GM12878 (cell line): ENCODE results near the gene TAF3. TPM values are rescaled to one million over a fixed set of nuclear protein-coding genes. Genes with fewer than 3 reads are reported as not detected.

Experiments
- ATAC-seq: fragments of 200-7000 bp; cut with Tn5 transposase; 3 replicates; pipeline ENCODE4 v1.9.1; 2020; ENCODE audit warnings: mild to moderate bottlenecking, moderate library complexity
- BruUV-seq: library from RNA; stranded (reverse); fragments of 400-500 nt; replicated peaks from 2 replicates; lab custom pipeline; 2021; lab: Mats Ljungman, UMichigan
- CTCF ChIA-PET: fragments of 300-600 bp; sonication (Branson Sonifier 250); formaldehyde crosslinking; extraction: SDS; loops from one replicate; lab custom pipeline; 2021; ENCODE audit warnings: inconsistent platforms; lab: Yijun Ruan, JAX
- POLR2A ChIA-PET: fragments of 350-600 bp; formaldehyde crosslinking; extraction: SDS; loops from one replicate; lab custom pipeline; 2021; ENCODE audit warnings: inconsistent platforms; lab: Charles Lee
- RAD21 ChIA-PET: fragments of 300-600 bp; sonication (Branson Sonifier 250); formaldehyde crosslinking; loops from one replicate; lab custom pipeline; 2023; ENCODE audit warnings: antibody characterized with exemption; ENCODE audit not compliant: unreplicated experiment; lab: Charles Lee
- SMC1A ChIA-PET: fragments of 300-600 bp; sonication (Branson Sonifier 250); formaldehyde crosslinking; loops from one replicate; lab custom pipeline; 2023; ENCODE audit not compliant: unreplicated experiment, uncharacterized antibody; lab: Charles Lee
- DNase-seq: peaks from one replicate; pipeline ENCODE4 v3.0.0-alpha.2; 2011; ENCODE audit warnings: low read depth, low spot score
- FAIRE-seq: peaks from 3 replicates; lab custom pipeline; 2011; peaks lifted over from hg19 to GRCh38; lab: Jason Lieb, UNC
- H2AFZ ChIP-seq: 2 replicates; pipeline ENCODE4 v1.6.0; 2011; ENCODE audit warnings: low read depth, low read length, control low read depth; ENCODE audit not compliant: control insufficient read depth
- H3K27ac ChIP-seq: 2 replicates; pipeline ENCODE4 v1.5.1; 2011; ENCODE audit warnings: control low read depth; ENCODE audit not compliant: control insufficient read depth, insufficient read depth
- H3K27me3 ChIP-seq, 2 experiments: replicated peaks in 1 of 2; 2 replicates each; pipeline versions ENCODE4 v1.6.0 to v1.6.1; 2011; ENCODE audit warnings: low read length in 1 of 2; ENCODE audit not compliant: control insufficient read depth in 2 of 2, insufficient read depth in 2 of 2
- H3K36me3 ChIP-seq, 2 experiments: 2 replicates each; pipeline ENCODE4 v1.5.1; 2011; ENCODE audit warnings: low read length in 1 of 2; ENCODE audit not compliant: control insufficient read depth in 2 of 2, insufficient read depth in 2 of 2
- H3K4me1 ChIP-seq: 2 replicates; pipeline ENCODE4 v1.6.1; 2011; ENCODE audit warnings: mild to moderate bottlenecking, low read length, moderate library complexity, mixed read lengths; ENCODE audit not compliant: control insufficient read depth, insufficient read depth
- H3K4me2 ChIP-seq: 2 replicates; pipeline ENCODE4 v1.6.0; 2011; ENCODE audit warnings: control low read depth; ENCODE audit not compliant: control insufficient read depth, insufficient read depth
- H3K4me3 ChIP-seq: fragments of 200-600 bp; sonication (generic); 2 replicates; pipeline ENCODE4 v1.5.1; 2016
- H3K79me2 ChIP-seq: 2 replicates; pipeline ENCODE4 v1.6.0; 2011; ENCODE audit warnings: low read length; ENCODE audit not compliant: control insufficient read depth, insufficient read depth
- H3K9ac ChIP-seq: 2 replicates; pipeline ENCODE4 v1.8.0; 2011; ENCODE audit warnings: low read length, control low read depth, mixed read lengths; ENCODE audit not compliant: control insufficient read depth, insufficient read depth
- H3K9me3 ChIP-seq: replicated peaks from 3 replicates; pipeline ENCODE4 v1.5.1; 2011; ENCODE audit warnings: mild to moderate bottlenecking, low read length; ENCODE audit not compliant: control insufficient read depth, insufficient read depth
- H4K20me1 ChIP-seq: 2 replicates; pipeline ENCODE4 v1.6.0; 2011; ENCODE audit not compliant: control insufficient read depth, insufficient read depth
- BACH1 ChIP-seq: fragments of 450-650 bp; IDR thresholded peaks from 2 replicates; pipeline ENCODE4 v1.6.1; 2017; ENCODE audit warnings: mild to moderate bottlenecking, borderline replicate concordance
- STAT3 ChIP-seq: IDR thresholded peaks from 2 replicates; pipeline ENCODE4 v1.6.1; 2011; ENCODE audit warnings: low read depth, low read length, improper control_type of control experiment
- WGBS: methylation state at CpG from one replicate; pipeline ENCODE4 v1.1.6; 2016; ENCODE audit warnings: low lambda C conversion rate; ENCODE audit not compliant: insufficient replicate concordance, insufficient coverage; ENCODE audit errors: missing lambda C conversion rate; 5-methylcytosine and 5-hydroxymethylcytosine counted together
- in situ Hi-C: fragments of 300-500 bp; cut with MboI; formaldehyde crosslinking; loops from 9 replicates; pipeline ENCODE4 v1.14.3; 2018; ENCODE audit warnings: mixed read lengths
- intact Hi-C: fragments of 100-400 bp; cut with micrococcal nuclease; formaldehyde crosslinking; loops from one replicate; pipeline ENCODE4 v1.14.2; 2022; ENCODE audit not compliant: unreplicated experiment
- polyA plus RNA-seq, 11 experiments: library from polyadenylated mRNA; depleted of rRNA in 4 of 11; unstranded in 6 of 11; stranded (reverse) in 5 of 11; fragments of >200 nt; fragmentation: Nextera tagmentation in 4 of 11; fragmentation: Illumina TruSeq in 1 of 11; extraction: Ambion mirVana in 4 of 11; extraction: Trizol in 1 of 11; gene quantifications; 1 replicate in 1 of 11; 2 replicates in 10 of 11; pipeline versions ENCODE4 v1.2.1 to v1.2.3, GENCODE V29; 2011 to 2016; ENCODE audit warnings: inconsistent platforms in 2 of 11, missing spikeins in 2 of 11, low read depth in 1 of 11
- total RNA-seq, 4 experiments: library from RNA; depleted of rRNA in 3 of 4; stranded (reverse); fragments of >200 nt in 3 of 4; fragmentation: Illumina TruSeq in 1 of 4; extraction: Trizol in 1 of 4; gene quantifications; 2 replicates each; pipeline versions ENCODE4 v1.2.1 to v1.2.3, GENCODE V29; 2013 to 2021
- TF ChIP-seq, protein P1 (sequence below): fragments of 150-350 bp; IDR thresholded peaks from 2 replicates; pipeline ENCODE4 v1.6.1; 2014; ENCODE audit warnings: mild to moderate bottlenecking, low read depth, low read length
- TF ChIP-seq, protein P2 (sequence below): IDR thresholded peaks from 2 replicates; pipeline ENCODE4 v1.6.1; 2011; ENCODE audit warnings: borderline replicate concordance, low read depth, mild to moderate bottlenecking, moderate library complexity, low read length; ENCODE audit not compliant: insufficient read depth, poor library complexity, severe bottlenecking

Gene TAF3
- total and polyA plus RNA-seq, 10 of the 15 experiments (the other 5 are each of a cell fraction or from before 2014, with no cell fraction given): 2.0 to 10.1 (median 3.7) TPM

DNA sequence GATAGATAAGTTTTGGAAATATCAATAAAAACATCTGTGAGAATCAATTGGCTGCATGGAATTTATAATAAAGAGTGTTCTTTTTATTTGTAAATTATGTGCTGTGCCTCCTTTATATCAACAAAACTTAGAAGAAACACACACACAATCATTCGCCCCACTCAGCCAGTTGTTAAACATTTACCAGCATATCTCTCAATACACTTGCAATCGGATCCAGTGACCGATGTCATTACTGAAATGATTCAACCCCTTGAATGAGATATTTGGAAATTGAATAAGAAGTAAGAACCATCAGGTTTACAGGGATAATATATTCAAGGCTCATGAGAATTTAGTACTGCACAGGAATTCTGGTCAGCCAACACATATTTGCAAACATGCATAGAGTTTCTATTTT lies 35.6 kb downstream of the TAF3 start (continued):
- TF ChIP-seq BACH1: no peak
- TF ChIP-seq, protein P1, sequence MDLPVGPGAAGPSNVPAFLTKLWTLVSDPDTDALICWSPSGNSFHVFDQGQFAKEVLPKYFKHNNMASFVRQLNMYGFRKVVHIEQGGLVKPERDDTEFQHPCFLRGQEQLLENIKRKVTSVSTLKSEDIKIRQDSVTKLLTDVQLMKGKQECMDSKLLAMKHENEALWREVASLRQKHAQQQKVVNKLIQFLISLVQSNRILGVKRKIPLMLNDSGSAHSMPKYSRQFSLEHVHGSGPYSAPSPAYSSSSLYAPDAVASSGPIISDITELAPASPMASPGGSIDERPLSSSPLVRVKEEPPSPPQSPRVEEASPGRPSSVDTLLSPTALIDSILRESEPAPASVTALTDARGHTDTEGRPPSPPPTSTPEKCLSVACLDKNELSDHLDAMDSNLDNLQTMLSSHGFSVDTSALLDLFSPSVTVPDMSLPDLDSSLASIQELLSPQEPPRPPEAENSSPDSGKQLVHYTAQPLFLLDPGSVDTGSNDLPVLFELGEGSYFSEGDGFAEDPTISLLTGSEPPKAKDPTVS: no peak

DNA sequence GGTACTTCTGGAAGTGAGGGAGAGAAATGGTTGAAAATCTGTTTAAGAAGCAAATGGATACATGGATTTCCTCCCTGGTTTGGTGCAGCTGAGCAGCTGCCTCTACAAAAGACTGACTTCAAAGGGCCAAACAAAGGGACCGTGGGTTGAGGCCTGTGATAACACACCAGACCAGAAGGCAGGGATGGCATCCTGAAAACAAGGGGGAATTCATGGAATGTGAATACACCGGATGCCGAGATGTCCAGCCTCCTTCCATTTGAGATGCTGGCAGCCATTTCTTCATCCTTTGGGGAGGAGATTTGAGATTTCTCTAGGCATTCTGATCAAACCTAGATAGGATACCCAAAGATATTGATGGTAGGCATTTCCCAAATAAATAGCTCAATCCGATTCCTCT lies 36.9 kb downstream of the TAF3 start:
- no TSS peak for BruUV-seq
- CTCF ChIA-PET: interaction anchor here (1.7 to 1.8 kb wide), 2 partner anchors 8 to 23 kb away, joined by 4 read pairs; no protein-coding TSS in a partner anchor
- TF ChIP-seq STAT3: no peak
- TF ChIP-seq, protein P2, sequence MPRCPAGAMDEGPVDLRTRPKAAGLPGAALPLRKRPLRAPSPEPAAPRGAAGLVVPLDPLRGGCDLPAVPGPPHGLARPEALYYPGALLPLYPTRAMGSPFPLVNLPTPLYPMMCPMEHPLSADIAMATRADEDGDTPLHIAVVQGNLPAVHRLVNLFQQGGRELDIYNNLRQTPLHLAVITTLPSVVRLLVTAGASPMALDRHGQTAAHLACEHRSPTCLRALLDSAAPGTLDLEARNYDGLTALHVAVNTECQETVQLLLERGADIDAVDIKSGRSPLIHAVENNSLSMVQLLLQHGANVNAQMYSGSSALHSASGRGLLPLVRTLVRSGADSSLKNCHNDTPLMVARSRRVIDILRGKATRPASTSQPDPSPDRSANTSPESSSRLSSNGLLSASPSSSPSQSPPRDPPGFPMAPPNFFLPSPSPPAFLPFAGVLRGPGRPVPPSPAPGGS: no peak
- Histone ChIP-seq H3K9ac (no peak overlapping the region), H2AFZ (no peak overlapping the region), H3K4me2 (no peak overlapping the region), H3K79me2 (no peaks in the 10 kb centered on the region), H3K27ac (no peak overlapping the region), H4K20me1 (no peaks in the 10 kb centered on the region), H3K9me3 (no peaks in the 10 kb centered on the region), H3K4me1 (no peaks in the 10 kb centered on the region), H3K36me3 (peaks cover 0 to 3% of the 10 kb centered on the region in 2 experiments; a peak in 1 of 4 replicates), H3K27me3 (no peaks in the 10 kb centered on the region), H3K4me3 (no peak overlapping the region)
- SMC1A ChIA-PET: no interaction called here
- RAD21 ChIA-PET: no interaction called here
- 91% methylated on average over 4 of the region's 4 CpGs for WGBS
- ATAC-seq (no peak), FAIRE-seq (no peak), DNase-seq (no peak)
- intact Hi-C loops (no loop called here), in situ Hi-C loops (no loop called here)
- POLR2A ChIA-PET: interaction anchor here (0.5 kb wide), 1 partner anchor 1968 kb away, joined by 4 read pairs; no protein-coding TSS in a partner anchor
